Stimulated activated CD4-positive, alpha-beta T cell treated with anti-CD3 and anti-CD28 coated beads, TNF-alpha, amount 100 ng/mL, for 24 hours (primary cell): ENCODE data around the gene KCNQ5.

Source experiments
- DNase-seq, 3 experiments: peaks; one replicate each; pipeline ENCODE4 v3.0.0-alpha.2; 2020; ENCODE audit warnings: low read depth in 3 of 3

The KCNQ5 gene

DNA sequence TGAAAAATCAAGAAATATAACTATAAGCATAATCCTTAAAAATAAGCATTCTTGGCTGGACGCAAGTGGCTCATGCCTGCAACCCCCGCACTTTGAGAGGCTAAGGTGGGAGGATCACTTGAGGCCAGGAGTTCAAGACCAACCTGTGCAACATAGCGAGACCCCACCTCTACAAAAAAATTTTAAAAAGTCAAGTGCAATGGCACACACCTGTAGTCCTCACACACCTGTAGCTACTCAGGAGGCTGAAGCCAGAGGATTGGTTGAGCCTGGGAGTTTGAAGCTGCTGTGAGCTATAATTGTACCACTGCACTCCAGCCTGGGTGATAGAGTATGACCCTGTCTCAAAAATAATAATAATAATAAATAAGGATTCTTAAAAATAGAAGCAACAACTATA lies 494.5 kb downstream of the KCNQ5 start:
- DNase-seq, result no peak

DNA sequence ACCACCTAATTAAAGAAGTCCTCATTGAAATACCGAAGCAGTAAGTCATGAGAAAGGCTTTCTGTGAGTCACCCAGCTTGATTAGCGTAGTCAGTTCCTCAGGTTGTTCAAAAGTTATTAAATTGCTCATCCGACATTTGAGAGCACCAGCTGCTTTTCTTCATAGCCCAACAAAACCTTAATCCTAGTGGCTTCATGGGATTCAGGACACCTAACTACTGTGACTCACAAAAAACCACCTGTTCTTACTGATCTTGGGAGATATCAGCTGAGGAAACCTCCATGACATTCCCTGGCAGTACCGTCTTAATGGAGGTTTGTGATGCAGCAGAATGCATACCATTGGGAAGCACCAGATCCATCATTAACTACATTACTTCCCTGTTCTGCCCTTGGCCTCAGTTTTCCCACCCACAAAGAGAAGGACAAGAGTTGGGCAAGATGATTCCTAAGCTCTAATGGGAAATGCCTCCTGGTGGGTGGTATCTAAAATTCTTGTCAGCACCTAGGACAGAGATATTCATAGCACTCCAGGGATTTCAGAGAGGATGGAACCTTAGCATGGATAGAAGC lies 499.6 kb downstream of the KCNQ5 start:
- no peak for DNase-seq

DNA sequence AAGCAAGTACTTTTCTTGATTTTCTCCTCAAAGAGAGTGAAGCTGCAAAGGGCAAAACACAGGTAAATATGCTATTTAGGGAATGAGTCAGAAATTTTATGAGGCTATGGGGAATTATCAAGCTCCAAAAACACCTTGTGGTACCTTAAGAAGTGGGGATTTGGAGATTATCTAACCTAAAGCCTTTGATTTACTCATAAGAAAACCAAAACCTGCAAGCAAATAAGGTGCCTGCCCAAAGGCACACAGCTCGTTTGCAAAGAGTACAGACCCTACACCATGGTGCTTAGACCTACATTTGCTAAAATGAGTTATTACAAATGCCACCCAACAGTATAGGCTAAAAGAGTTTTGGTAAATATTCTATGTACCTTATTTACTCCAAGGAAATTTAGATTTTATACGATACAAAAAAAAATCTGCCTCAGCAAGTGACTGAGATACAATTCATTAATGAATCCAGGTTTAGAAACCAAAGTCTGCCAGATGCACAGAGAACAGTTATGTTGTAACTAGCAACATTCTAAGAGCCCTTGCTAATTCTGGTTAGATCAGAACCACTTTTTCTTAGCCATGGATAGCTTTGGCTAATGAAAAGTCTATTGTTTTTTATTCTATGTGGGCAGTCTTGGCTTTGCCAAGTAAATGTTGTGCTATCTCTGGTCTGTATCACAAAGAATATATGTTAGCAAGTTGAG lies 501.9 kb downstream of the KCNQ5 start:
- no peak for DNase-seq

DNA sequence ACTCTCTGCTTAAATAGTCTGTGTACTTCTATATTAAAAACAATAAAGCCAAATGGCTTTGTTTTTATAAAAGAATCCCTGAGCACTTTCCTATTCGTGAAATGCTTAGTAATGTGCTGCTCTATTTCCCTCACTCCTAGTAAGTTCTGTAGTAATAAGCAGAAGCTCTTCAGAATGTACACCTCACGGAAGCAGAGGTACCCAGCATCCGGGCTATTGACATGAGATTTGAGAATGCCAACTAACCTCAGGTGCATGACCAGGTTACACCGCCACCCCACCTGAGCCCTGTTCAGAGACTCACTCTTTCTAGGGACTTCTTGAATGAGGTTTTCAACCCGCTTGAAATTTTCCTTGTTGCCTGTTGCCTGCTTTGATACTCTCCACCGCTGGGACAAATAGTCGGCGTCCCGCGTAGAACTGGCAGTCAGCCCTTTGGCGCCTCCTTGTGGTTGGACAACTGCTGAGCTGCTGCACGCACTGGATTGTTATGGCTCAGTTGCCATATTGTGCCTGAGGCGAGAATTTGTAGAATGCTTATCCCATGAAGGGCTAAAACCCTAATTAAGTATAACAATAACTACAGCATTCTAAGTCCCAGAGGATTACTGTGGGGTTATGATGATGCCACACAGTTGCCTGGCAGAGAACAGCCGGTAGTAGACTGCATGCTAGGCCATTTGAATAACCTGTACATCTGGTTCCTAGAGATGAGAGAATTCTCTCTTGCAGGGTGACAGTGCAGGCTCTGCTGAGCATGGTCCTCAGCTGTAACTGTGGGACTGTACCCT lies 508.0 kb downstream of the KCNQ5 start:
- peak; percentile 66 to 80 (median 79) for DNase-seq

DNA sequence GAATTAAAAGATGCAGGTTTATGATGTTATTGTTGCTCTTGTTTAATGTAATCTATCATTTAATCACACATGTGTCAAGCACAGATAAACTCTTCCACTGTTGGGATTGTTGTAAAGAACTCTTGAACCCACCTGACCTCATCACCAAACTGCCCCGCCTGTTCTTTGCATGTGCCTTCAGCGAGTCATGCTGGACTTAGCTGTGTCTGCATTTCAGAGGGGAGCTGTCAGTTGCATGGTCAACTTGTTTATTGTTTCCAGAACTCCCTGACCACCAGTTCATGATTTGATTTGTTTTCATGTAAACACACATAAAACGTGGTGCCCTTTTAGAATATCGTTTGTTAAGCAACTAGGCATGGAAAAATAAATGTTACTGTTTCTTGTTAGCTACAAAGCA lies 509.8 kb downstream of the KCNQ5 start:
- no peak for DNase-seq

DNA sequence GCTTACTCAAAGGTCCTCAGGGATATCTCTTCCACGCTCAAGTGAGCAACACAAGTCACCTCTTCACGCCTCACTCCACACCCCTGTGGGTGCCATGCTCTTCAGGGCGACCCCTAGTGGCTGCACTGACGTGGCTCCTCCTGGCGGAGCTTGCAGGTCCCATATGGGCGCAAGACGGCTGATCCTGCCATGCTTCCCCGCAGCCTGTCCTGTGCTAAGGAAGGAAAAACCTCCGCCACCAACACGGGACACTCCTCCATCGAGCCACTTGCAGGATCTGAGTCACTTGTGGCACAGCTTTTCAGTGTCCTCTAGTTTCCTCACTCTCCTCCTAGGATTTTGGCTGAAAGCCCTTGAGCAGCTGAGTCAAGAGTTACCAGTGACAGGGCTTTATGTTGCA lies 512.7 kb downstream of the KCNQ5 start:
- peak in 1 of 3 experiments; percentile 33 for DNase-seq

DNA sequence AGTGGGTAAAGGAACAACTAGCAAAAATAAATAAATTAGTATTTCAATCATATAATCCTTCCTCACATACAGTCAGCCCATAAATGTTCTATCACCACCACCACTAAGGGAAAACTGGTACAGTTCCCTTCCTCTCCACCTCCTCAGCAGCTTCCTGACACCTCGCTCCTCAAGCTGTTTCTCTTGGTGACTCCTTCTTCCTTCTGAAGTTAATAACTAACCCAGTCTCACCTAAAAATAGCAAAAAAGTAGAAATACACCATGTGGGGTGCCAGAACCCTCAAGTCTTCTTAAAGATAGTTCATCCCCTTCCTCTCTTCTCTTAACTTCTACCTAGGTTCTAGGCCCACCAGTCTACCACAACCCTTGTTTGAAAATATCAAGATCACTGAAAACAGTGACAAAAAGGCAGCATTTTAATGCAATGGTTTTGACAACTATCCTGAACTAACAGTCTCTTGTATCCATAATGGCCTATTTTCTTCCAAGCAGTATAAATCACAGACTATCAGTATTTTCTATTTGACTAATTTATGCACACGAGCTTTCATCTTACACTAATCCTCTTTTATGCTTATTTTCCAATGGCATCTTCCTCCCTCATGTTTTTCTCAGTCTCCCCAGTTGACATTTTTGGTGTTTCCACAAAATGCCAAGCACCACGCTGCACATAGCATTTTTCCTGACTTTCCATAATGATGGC lies 518.0 kb downstream of the KCNQ5 start:
- DNase-seq, result no peak

DNA sequence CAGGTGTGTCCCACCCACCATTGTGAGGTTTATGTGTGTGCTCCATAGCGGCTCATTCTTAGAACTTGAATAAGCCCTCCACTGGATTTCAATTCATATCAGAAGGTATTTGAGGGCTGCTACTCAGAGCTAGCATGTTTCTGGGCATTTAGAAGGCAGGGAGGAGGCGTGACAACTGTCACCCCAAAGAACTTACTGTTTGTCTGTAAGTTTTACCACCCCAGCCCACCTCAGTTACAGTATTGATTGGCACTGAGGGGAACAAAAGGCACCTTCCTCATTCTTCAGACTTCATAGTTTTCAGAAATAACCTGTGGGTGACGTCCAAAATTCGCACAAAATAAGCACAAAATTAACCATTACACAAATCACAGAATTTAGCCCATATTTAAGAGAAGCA lies 521.7 kb downstream of the KCNQ5 start:
- no peak for DNase-seq

DNA sequence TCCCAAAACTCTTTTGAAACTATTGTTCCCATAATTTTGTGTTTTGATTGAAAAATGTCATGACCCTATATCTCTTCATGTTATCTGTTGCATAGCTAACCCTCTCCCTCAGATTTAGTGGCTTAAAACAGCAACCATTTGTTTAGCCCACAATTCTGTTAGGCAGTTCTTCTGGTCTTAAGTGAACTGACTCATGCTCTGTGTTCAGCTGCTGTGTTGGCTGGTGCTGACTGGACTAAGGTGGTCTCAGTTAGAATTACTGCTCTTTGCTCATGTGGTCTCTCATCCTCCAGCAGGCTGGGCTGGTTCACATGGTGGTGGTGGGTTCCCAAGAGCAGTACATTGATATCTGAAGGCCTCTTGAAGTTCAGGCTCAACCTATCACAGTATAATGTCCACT lies 522.7 kb downstream of the KCNQ5 start:
- DNase-seq, result no peak

DNA sequence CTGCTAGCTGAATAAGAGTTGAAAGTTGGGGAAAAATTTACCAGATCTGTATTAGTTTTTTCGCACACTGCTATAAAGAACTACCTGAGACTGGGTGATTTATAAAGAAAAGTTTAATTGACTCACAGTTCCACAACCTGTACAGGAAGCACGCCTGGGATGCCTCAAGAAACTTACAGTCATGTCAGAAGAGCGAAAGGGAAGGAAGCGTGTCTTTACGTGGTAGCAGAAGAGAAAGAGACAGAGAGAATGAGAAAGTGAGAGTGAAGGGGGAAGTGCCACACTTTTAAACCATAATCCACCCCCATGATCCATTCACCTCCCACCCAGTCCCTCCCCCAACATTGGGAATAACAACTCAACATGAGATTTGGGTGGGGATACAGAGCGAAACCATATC lies 523.8 kb downstream of the KCNQ5 start:
- no peak for DNase-seq

DNA sequence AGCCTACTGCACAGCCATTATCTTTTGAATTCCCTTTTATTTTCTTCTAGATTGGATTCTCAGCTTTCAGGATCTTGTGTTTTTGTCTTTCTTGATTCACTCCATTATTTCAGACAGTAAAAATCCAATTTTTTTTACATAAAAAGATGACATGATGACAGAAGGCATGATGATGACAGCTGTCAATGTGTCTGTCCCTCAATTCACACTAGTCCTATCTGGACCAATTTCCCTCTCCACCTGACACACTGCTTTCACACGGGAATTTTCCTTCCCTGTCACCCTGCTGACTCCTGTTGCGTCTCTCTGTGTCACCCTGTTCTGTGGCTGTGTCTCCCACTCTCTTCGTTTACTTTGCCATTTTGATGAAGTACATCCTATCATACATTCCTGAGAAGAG lies 529.9 kb downstream of the KCNQ5 start:
- DNase-seq, result no peak

DNA sequence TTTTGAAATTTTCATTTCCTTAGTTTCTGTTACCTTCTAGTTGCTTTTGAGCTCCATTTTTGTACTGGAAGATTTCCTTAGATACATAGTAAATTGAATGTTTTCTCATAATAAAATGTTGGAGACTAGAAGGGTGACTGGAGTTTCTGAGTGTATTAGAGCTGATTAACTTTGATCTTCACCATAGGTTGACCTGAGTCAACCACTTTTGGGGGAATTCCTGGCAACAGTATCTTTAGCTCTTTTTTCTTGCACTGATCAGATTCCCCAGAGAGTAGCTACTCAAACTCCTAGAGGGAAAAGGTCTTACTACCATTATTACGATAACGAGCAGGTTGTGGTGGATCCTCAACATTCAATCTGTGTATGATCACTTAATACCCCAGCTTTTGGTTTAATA lies 530.7 kb downstream of the KCNQ5 start:
- DNase-seq, result no peak

DNA sequence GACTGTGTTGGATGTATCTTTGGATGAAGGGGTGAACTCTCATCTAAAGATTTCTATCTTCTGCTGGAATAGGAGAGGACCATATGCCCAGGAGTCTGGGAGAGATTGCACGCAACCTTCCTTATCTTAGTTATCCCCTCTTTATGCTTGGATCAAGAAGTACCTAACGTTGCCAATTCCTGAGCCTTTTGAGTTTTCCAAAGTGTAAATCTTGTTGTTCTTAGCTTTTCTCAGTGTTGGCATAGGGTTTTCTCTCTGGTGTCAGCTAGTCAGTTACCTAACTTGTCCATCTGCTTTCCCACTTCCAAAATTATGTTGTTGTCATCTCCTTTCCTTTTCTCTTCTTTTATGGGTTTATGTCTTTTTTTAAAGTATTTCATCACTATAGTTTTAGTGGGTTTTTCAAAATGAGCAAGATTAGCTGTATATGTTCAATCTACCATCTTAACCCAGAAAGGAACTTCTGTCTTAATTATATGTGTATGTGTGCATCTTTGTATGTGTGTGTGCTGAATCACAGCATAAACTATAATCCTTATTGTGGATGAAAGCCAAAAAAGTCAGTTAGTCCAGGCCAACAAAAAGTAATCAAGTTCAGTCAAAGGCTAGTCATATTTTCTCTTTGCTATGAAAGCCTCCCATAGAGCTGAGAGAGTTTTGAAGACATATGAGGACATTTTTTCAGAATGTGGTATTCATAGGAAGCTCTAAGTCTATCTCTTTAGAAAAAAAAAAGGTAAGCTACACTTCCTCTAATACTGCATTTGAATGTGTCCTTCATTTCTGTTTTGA lies 531.3 kb downstream of the KCNQ5 start:
- DNase-seq, result no peak

DNA sequence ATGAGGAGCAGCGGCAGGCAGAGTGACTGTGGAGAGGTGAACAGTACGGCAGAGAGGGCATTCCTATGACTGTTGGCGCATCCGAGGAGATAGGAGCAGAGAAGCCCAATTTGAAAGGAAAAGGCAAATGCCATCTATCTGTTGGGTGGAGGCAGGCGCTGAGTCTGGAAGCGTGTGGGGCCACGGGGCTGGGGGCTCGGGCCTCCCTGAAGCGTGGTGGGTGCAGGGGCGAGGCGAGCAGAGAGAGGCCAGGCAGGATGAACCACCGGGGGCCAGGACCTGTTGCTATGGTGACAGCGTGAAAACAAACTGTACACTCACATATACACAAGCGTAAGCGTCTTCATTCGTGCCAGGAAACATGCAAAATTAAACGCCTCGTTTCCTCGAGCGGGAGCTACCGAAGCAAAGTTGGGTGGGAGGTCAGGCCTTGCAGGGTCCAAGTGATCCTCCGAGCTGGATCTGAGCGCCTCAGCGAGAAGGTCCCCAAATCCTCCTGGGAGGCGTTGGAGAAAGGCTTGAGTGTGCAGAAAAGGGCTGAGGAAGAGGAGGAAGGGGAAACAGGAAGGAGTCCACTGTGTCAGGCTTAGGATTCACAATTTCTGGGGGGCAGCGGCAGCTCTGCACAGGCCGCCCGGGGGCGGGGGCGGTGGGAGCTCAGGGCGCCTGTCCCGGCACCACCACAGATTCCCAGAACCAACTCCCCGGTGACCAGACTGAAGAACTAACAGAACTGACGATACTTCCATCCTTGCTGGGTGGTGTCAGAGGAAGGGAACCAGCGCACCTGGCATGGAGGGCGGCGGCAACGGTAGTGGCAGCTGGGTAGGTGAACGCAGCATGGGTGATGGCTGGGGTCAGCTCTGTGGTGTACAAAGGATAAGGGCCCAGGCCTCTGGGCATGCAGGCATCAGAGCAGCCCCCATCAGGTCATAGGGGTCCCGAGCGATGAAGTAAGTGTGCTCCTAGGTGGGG lies 535.2 kb downstream of the KCNQ5 start:
- DNase-seq, result no peak

DNA sequence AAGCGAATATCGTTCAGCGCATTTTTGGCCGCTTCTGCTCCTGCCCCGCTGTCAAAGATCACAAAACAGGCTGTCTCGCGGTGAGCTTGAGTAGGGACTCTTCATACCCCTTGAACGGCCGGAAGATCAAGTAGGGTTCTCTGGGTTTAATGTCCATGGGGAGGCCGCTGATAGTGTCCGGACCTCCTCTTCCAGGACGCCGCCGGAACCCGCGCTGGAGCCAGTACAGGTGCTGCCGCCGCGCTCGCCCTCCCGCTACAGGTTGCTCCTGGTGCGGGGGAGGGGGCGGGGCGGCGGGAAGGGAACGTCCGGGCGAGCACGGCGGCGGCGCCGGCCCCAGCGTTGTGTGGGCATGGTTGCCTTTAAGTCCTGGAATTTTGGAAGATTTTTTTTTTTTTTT lies 536.0 kb downstream of the KCNQ5 start:
- DNase-seq, result no peak

DNA sequence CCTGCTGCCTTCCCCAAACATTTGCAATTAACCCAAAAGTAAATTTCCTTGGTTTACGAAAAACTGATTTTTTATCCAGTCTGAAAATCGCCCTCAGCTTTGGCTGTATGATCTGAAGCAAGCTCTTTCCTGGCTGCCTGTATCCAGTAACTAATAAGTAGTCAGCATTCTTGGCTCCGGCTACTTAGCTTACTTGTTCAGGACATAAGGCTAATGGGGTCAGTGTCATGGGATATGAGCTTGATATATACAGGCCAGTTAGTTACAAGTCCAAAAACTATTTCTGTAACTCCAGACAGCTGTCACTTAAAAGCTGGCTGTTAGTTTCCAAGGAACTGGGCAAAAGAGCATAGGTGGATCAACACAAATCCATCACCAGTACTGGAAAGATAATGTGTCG lies 547.2 kb downstream of the KCNQ5 start:
- no peak for DNase-seq

DNA sequence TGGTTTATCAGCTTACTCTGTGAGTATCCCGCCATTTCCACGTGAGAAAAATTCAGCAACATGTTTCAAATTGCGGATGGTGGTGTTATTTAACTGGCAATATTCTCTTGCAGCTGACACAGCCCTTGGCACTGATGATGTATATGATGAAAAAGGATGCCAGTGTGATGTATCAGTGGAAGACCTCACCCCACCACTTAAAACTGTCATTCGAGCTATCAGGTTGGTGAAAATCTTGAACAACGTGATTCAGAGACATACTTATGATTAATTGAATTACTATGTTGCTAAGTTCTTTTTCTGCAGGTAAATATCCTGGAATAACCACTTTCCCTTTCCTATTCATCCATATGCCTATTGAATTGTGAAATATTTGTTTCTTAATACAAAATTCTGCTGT lies 547.8 kb downstream of the KCNQ5 start:
- no peak for DNase-seq

DNA sequence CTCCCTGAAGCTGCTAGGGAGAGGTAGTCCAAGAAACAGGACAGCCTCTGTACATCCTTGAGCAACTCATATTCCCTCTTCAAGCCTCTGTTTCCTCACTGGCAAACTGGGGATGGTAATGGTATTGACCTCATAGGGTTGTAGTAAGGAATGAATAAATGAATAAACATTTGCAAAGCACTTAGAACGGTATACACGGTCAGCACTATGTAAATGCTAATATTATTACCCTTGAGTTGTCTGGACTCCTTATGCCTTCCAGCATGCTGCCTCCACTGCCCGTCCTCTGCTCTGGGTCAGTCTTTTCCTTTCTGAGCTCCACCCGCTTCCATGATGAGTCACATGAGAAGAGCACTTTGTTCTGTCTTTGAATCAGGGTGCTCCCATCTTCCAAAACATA lies 552.8 kb downstream of the KCNQ5 start:
- DNase-seq, result no peak

DNA sequence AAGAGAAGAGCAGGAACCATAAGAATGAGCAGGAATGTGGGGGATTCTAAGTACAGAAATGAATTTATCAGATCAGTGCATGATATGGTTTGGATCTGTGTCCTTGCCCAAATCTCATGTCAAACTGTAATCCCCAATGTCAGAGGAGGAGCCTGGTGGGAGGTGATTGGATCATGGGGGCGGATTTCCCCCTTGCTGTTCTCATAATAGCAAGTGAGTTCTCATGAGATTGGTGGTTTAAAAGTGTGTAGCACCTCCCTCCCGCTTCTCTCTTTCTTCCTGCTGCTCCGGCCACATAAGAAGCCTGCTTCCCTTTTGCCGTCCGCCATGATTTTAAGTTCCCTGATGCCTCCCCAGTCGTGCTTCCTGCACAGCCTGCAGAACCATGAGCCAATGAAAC lies 554.2 kb downstream of the KCNQ5 start:
- no peak for DNase-seq

DNA sequence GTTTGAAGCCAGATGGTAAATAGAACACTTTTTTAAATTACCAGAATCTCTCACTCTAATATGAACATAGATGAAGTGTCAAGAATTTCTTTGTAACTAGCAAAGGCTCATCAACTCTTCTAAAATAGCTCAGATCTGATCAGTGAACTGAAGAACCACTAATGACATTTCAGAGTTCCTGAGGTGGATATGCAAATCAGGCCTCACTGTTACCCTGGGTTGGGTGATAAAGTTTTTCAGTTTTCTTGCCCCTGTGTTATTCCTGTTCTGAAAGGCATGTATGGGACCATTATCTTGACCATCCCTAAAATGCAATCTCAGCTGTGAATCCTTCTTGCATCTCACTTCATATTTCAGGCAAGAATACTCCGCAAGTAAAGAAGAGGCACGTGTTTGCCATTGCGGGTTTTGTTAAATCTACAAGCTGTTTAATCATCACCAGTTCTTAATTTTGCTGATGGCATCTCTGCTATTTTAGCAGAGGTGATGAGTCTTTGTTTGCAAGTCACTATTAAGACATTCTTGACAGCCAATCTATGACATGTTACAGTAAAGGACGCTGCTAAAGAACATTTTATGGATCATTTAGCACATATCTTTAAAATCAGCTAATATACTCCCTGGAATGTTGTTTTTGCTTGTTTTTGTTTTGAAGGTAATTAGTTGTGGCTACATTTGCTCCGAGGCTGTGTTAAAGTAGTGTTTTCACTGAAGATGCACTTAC lies 555.5 kb downstream of the KCNQ5 start:
- no peak for DNase-seq
